RWPE2 (cell line): Measurements from ENCODE around the gene SLC25A13.

Experiments
- ATAC-seq: fragments of 200-7000 bp; cut with Tn5 transposase; 3 replicates; pipeline ENCODE4 v1.9.1; 2021; ENCODE audit warnings: low read depth
- DNase-seq: peaks from one replicate; pipeline ENCODE4 v3.0.0-alpha.2; 2020; ENCODE audit warnings: low spot score
- H3K27ac ChIP-seq: fragments of 450-650 bp; 2 replicates; pipeline ENCODE4 v1.5.1; 2017; ENCODE audit warnings: mild to moderate bottlenecking; ENCODE audit not compliant: poor library complexity, severe bottlenecking
- H3K27me3 ChIP-seq: fragments of 250-450 bp; sonication (Bioruptor Pico); 2 replicates; pipeline ENCODE4 v1.5.1; 2021; ENCODE audit warnings: mild to moderate bottlenecking, moderate library complexity; ENCODE audit not compliant: insufficient read depth, poor library complexity, severe bottlenecking
- H3K36me3 ChIP-seq: fragments of 250-450 bp; sonication (Bioruptor Pico); 2 replicates; pipeline ENCODE4 v1.5.1; 2020; ENCODE audit warnings: low read depth, mild to moderate bottlenecking, moderate library complexity
- H3K4me1 ChIP-seq: fragments of 250-450 bp; sonication (Bioruptor Pico); 2 replicates; pipeline ENCODE4 v1.5.1; 2021; ENCODE audit warnings: mild to moderate bottlenecking, moderate library complexity; ENCODE audit not compliant: insufficient read depth, poor library complexity, severe bottlenecking
- H3K4me3 ChIP-seq: fragments of 250-450 bp; sonication (Bioruptor Pico); 2 replicates; pipeline ENCODE4 v1.5.1; 2021; ENCODE audit warnings: mild to moderate bottlenecking, moderate library complexity; ENCODE audit not compliant: severe bottlenecking
- H3K9me3 ChIP-seq: fragments of 250-450 bp; sonication (Bioruptor Pico); 2 replicates; pipeline ENCODE4 v1.5.1; 2021; ENCODE audit warnings: mild to moderate bottlenecking, moderate library complexity; ENCODE audit not compliant: severe bottlenecking
- CTCF ChIP-seq: fragments of 450-650 bp; IDR thresholded peaks from one replicate; pipeline ENCODE4 v1.5.1; 2017; ENCODE audit warnings: mild to moderate bottlenecking, moderate library complexity; ENCODE audit not compliant: poor library complexity, severe bottlenecking

SLC25A13 gene

GRCh38 chr7:96344236-96344635 is 22.3 kb upstream of the SLC25A13 start:
- Histone ChIP-seq H3K36me3 (no peaks in the 10 kb centered on the region), H3K4me3 (no peak overlapping the region), H3K9me3 (no peaks in the 10 kb centered on the region), H3K4me1 (peaks cover 2% of the 10 kb centered on the region), H3K27ac (no peak overlapping the region), H3K27me3 (no peaks in the 10 kb centered on the region)
- no peak for TF ChIP-seq CTCF
- ATAC-seq, result no peak
- no peak for DNase-seq

DNA sequence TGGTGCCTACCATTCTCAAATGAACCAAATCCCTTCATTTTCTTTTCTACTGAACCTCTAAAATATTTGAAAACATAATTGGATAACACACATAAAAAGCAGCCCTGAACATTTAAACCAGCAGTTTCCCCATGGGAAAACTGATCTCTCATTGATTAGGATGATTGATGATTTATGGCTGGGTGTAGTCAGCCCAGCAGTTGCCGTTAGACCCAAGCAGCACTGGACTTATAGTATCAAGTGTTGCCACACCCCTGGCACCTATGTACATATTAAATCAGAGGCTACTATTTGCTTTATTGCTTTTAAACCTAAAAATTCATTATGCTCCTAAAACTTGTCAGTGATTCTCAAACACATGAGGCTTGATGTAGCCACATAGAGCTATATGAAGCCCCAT is 20.2 kb upstream of the SLC25A13 start:
- Histone ChIP-seq H3K4me3 (no peak overlapping the region), H3K9me3 (no peaks in the 10 kb centered on the region), H3K27ac (no peak overlapping the region), H3K36me3 (no peaks in the 10 kb centered on the region), H3K27me3 (no peaks in the 10 kb centered on the region), H3K4me1 (no peaks in the 10 kb centered on the region)
- DNase-seq (no peak), ATAC-seq (no peak)
- no peak for TF ChIP-seq CTCF

DNA sequence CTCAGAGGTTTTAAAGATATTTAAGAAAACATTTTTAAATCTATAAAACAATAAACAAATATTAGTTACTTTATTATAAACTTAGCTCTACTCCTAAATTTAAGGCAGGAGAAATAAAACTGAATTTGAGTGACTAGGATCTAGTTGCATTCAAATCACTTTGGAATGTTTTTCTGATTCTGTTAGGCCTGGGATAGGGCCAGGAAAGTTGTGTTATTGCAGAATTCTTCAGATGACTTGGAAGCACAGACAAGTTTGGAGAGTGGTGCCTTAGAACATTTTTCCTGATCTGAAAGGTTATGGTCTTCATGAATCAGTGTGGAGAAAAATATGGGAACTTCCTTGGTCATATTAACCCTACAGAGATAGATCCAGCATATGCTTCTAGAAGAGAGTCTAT is 15.6 kb upstream of the SLC25A13 start:
- no peaks in the 10 kb centered on the region for H3K4me1 ChIP-seq
- no peak overlapping the region for H3K27ac ChIP-seq
- no peaks in the 10 kb centered on the region for H3K27me3 ChIP-seq
- no peaks in the 10 kb centered on the region for H3K36me3 ChIP-seq
- ATAC-seq (no peak), DNase-seq (no peak)
- no peak overlapping the region for H3K4me3 ChIP-seq
- no peaks in the 10 kb centered on the region for H3K9me3 ChIP-seq
- TF ChIP-seq CTCF, result no peak

DNA sequence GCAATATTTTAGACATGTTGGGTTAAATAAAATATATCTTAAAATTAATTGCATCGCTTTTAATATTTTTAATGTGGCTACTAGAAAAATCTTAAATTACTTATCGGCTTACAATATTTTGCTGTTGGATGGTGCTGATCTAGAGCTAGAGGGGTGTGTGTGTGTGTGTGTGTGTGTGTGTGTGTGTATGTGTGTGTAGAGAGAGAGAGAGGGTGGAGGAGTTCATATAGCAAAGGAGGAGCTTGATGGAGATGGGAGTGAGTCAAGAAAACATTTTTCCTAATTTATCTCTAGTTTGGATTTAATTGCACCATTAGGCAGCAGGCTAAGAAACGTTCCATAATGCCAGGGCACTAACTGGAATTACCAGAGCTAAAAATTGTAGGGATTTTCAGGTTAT is 10.4 kb upstream of the SLC25A13 start:
- no peak for ATAC-seq
- no peak for DNase-seq
- TF ChIP-seq CTCF, result no peak
- Histone ChIP-seq H3K36me3 (no peaks in the 10 kb centered on the region), H3K4me1 (peaks cover 25% of the 10 kb centered on the region), H3K27ac (no peak overlapping the region), H3K4me3 (no peak overlapping the region), H3K27me3 (no peaks in the 10 kb centered on the region), H3K9me3 (no peaks in the 10 kb centered on the region)

DNA sequence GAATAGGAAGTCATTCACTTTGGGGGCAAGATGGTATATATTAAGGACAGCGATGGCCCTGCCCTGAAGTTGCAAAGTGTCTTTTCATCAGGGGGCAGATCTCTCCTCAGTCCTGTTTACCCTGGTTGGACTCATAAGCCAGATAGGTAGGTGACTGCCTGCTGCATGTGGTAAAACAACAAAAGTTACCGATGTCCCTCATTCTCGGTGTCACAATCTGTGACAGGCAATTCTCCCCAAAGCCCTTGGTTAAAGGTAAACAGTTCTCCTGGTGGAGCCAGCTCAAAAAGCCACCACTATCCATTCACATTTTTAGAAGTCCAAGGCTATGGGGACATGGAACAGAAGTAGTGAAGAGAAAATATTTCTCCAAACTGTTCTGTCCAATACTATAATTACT is 9.9 kb upstream of the SLC25A13 start:
- no peak for TF ChIP-seq CTCF
- peaks cover 26% of the 10 kb centered on the region for H3K4me1 ChIP-seq
- no peaks in the 10 kb centered on the region for H3K27me3 ChIP-seq
- no peak overlapping the region for H3K4me3 ChIP-seq
- no peaks in the 10 kb centered on the region for H3K36me3 ChIP-seq
- H3K27ac ChIP-seq, result no peak overlapping the region
- H3K9me3 ChIP-seq, result no peaks in the 10 kb centered on the region
- DNase-seq, result no peak
- ATAC-seq, result no peak
